SKM-1 treated with dmso at 0.1 percent for 144 hours (cell line): ENCODE data around the gene TMEM191B.
"Not testable (repeated sequence)": the region's sequence is repeated elsewhere in the genome, so short reads cannot be mapped to it uniquely, and the experiment has no call there.

Source experiments
- DNase-seq: peaks from one replicate; lab custom pipeline; 2025; ENCODE audit not compliant: unreplicated experiment; lab: John Stamatoyannopoulos, UW

TMEM191B gene

DNA sequence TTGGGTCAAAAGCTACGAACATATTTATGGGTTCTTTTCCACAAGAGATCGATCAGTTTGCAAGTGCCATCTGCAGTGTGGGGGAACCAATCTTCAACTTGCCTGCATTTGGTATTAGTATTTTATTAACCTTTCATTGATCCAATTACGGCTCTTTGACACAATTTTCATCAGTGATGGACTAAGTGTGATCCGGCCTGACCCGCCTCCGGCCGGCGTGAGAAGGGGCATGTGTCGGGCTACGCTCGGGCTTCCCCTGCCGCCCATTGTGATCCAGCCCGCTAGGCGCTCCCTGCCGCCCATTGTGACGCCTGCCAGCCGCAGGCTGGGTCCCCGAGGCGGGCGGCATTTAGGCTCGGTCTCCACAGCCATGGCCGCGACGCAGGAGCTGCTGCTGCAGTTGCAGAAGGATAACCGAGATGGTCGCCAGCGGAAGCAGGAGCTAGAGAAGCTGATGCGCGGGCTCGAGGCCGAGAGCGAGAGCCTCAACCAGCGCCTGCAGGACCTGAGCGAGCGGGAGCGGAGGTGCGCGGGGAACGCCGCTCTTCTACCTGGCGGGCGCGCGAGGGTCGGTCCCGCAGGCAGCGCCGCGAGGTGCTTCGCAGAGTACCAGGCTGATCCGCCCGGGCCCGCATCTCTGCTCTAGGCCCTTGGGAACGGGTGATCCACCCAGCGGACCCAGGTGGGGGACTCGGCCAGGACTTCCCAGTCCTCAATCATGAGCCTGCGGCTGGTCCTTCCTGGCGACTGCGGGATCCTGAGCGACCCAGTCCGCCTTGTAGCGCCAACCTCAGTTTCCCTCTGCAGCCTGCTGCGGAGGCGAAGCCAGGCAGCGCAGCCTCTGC is at the start of gene TMEM191B:
Gene TMEM191B, plus strand, starts transcription at position 51 of the 845 bp plus-strand sequence. Its CDS starts 179 bp downstream, at position 230.
- not testable (repeated sequence) for DNase-seq

DNA sequence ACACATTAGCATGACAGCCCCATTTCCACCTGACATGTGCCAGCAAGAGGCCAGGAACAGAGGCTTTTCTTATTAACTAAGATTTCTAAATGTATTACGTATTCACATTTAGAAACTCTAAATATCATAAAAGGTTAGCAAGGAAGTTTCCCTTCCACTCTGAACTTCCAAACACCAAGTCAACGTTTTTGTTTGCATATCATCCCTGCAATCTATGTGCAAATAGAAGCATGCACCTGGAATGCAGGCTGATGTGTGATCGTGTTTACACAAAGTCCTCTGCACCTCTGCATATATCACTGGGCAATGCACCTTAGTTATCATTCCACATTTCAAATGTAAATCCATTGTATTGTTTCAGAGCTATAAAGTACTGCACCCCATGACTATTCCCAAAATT is 31.4 kb upstream of the TMEM191B start:
- not testable (repeated sequence) for DNase-seq

DNA sequence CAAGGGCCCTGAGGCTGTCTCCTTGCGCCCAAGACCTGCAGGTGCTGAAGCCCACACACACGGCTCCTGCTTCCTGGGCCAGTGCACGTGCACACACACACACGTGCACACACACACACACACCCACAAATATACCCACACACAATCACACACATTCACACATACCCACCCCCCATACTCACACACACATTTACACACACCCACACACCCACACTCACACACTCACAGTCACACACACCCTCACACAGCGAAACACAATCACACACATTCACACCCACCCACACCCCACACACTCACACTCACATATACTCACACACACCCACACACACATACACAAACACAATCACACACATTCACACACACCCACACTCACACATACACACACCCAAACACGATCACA is 16.3 kb upstream of the TMEM191B start:
- DNase-seq: not testable (repeated sequence)

DNA sequence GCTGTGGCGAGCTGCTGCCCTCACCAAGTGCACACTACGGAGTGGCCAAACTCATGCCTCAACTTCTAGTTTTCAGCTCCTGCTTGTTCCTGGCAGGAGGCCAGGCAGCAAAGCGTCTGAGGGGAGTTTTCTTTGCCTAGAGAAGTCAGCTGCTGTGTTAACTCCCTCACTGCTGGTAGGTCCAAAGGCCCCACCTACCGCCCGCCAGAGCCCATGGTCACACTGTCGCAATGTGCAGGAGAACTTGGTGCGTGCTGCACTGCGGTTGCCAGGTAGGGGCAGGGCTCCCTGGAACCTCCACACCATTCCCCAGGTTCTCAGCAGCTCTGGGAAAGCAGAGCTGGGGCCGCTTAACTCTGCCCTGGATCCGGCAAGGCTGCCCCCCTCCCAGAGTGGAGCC is 15.2 kb upstream of the TMEM191B start:
- DNase-seq: not testable (repeated sequence)

DNA sequence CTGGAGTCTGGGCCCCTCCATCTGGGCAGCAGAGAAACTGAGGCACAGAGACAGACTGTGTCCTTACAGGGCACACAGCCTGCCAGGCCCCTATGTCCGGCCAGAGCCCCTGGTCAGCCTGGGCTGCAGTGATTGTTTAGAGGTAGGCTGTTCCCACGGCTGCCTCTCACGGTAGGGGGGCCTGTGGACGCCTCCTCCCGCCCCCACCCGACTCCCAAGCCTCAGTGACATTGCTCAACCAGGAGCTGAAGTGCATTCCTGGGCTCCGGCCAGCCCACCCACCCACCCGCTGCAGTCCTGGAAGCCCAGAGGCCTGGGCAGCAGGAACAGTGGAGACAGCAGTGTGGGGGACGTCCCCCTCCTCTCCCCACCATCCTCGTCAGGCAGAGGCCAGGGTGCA is 14.1 kb upstream of the TMEM191B start:
- not testable (repeated sequence) for DNase-seq

DNA sequence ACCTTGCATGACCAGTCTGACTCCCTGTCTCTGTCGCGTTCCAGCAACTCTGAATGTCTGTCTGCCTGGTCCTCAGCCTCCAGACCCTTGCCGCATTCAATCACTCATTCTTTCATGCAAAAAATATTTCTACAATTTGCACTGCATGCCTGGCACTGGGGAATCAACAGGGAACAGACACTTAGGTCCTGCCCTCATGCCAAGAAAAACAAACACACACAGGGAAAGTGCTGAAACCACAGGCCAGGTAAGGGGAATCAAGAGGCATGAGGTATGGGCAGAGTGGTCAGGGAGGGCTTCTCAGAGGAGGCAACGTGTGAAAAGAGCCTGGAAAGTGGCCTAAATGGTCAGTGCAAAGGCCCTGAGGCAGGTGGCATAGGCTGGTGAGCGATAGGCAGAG is 9.5 kb upstream of the TMEM191B start, which contains the start of gene GGTLC3:
Gene GGTLC3, minus strand, starts transcription at position 101 of the 400 bp plus-strand sequence. CDS start 264 bp downstream, outside the sequence.
- DNase-seq: not testable (repeated sequence)

DNA sequence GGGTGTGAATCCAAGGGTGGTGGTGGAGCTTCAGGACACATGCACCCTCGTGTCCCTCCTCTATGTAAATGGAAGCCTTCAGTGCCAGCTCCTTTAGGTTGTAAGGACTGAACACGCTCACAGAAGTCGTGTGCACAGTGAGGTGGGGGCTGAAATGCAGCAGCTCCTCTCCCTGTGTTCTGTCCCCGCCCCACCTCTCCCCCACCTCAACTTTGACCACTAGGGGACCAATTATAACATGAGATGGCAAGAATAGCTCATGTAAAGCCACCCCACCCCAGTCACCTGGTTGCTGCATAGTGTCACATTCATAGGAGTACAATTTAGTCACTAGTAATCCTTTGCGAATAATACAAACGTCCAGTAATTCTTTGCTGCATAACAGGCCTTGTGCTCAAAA is 4.8 kb upstream of the TMEM191B start:
- DNase-seq: not testable (repeated sequence)

DNA sequence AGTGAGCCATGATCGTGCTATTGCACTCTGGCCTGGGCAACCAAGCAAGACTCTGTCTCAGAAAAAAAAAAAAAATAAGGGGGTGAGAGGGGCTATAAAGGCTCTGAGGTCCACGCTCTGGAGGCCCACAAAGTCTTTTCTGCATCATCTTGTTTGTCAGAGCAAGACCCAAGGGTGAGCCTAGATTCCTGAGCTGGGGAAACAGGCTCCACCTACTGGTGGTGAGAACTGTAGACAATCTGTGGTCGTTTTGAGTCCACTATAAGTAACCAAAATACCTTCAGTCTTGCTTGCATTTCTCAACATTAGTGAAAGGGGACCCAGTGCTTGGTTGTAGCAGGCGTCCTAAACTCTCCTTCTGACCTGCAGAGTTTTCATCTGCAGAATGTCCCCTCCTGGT is 4.3 kb upstream of the TMEM191B start:
- not testable (repeated sequence) for DNase-seq

DNA sequence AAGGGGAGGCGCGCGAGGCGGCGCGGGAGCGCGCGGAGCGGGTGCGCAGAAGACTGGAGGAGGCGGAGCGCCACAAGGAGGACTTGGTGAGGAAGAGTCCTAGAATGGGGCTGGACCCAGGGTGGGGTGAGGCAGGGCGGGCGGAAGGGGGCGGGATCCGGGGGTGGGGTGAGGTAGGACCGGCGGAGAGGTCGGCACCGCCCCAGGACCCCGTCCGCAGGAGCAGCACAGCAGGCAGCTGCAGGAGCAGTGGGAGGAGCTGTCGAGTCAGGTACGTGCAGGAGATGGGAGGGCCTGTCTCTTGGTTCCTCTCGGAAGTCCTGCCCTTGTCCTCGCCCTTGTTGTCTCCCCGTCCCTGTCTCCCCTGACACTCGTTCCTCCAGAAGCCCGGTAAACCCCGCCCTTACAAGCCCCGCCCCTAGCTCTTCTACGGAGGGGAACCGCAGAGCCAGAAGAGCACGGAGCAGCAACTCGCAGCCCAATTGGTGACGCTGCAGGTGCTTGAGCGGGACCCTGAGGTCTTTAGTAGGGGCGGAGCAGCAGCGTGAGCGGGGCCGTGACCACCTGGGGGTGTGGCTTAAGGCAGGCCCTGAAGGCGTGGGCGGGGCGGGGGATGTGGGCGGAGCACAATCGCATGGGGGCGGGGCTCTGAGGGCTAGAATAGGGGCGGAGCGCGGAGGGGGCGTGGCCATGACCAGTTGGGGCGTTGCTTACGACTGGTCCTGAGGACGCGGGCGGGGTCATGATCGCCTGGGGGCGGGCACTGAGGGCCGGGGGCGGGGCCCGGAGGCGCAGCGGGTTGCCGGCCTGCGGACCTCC is 1.2 kb downstream of the TMEM191B start:
- not testable (repeated sequence) for DNase-seq

DNA sequence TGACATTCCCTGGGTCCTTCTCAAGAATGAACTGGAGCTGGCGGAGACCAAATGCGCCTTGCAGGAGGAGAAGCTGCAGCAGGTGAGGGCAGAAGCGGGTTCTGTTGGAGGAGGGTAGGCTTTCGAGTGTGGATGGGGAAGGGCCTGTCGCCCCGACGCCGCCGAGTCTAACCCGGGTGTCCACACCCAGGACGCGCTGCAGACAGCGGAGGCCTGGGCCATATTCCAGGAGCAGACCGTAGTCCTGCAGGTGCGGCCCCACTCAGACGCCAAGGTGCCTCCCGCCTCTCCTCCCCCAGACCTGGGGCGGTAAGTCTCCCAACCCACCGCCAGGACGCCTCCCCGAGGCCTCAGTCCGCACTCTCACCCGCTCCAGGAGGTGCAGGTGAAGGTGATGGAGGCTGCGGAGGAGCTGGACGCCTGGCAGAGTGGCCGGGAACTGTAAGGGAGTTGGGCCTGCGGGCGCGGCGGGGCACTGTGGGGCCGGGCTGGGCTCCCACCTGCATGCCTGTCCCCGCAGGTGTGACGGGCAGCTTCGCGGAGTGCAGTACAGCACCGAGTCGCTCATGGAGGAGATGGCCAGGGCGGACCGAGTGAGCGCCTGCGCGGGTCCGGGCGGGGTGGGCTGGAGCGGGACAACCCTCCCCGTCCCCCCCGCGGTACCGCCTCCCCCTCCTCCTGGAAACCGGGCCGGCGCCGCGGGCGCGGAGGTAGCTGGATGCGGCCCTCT is 2.0 kb downstream of the TMEM191B start:
- DNase-seq: not testable (repeated sequence)

DNA sequence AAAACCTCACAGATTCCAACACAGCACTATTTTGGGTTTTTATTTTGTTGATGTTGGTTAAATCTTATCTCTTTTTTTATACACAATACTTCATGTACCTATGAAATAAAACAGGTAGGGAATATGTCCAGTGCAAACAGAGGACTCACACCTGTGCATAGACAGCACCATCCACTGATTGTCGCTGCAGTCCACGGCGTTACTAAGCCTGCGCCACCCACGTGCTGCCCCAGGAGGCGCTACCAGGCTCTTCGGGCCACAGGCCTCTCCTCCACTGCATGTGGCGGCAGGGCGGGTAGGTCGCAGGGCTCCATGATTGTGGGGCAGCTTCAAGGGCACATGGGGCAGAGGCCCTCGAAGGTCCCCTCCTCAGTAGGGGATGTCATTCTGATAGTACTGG is 6.0 kb downstream of the TMEM191B start:
- not testable (repeated sequence) for DNase-seq

DNA sequence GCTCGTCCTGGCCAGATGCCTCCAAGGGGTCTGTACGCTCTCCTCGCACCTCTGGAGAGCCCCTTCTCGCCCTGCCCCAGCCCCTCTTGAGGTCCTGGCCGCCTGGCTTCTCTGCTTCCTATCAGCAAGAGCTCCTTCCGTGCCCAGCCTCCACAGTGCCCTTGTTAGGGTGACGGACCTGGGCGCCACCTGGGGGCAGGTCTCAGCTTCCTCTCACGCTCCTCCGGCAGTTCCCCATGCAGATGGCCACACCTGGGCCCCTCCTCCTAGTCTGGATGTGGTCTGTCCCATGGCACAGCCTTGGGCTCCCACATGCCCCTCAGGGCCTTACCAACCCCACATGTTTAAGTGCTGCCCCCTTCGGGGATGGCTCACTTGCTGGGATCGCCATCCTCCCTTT is 6.7 kb downstream of the TMEM191B start:
- DNase-seq: not testable (repeated sequence)

DNA sequence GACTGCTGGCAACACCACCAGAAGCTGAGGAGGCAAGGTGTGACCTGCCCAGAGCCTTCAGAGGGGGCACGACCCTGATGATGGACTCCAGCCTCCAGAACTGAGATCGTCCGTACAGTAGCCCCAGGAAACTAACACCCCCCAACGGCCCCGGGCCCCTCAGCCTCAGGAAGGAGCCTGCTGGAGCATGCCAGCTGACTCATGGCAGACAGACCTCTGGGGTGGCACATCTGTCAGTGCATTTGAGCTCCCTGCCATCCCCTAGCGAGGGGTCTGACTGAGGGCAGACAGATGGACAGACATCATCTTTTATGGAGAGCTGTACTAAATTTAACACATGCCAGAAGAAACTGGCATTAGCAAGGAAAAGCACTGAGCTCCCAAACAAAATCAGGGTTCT is 12.4 kb downstream of the TMEM191B start:
- not testable (repeated sequence) for DNase-seq

DNA sequence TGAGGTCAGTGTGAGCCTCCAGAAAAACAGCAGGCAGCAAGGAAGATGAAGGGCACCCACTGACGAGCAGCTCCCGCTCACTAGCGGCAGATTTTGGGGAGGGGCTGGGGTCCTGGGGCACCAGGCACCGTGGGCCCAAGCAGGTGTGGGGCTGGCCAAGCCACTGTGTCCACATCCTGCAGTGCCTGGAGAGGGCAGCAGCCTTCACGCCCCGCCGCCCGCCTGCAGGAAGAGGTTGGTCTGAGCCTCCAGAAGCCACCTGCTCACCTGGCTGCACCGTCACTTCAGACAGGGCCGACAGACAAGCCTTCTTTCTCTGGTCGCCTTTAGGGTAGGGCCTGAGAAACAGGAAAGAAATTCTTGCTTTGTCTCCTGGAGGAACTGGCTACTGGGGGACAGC is 15.8 kb downstream of the TMEM191B start:
- DNase-seq: not testable (repeated sequence)

DNA sequence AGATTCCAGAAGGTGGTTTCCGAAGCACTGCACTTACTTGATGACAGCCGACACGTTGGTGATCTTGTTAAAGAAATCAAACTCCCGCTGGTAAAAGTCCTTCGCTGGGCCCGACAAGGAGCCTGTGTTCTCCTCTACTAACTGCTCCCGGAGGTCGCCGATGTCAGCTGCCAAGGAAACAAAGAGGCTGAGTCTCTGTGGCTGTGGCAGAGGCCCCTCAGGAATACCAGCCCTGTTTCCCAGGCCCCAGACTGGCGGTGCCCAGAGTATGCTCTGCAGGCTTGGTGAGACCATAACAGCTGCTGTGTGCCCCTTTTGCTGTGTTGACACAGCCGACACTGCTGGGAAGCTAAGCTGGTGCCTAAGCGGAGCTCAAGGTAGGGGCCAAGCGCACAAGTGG is 17.0 kb downstream of the TMEM191B start:
- DNase-seq: not testable (repeated sequence)

DNA sequence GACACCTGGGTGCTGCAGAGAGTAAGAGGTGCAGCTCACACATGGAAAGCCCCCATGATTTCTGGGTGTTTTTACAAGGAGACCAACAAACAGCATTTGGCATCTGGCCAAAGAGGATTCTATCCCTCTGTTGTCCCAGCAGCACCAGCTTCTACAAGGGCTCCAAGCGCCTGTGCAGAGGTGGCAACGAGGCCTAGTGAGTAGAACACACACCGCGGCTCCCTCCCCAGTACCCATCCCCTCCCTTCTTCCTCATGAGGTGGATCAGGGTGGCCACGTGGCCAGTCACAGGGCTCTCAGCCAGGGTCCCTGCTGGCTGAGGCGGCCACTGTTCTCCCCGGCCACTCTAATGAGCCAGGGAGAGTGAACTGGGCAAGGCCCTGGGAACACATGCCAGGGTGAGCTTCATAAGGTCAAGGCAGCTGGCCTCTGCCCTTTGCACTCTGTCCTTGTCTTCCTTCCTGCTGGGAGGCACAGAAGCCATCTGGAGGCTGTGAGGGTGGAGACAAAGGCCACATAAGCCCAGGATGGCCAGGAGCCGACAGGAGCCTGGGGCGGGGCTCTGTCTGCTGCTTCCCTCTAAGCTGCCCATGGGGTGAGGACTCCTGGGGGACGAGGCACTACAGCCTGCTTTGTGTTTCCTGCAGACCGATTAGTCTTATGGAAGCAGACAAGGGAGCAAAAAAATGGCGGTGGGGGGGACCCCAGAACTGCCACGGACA is 22.0 kb downstream of the TMEM191B start:
- DNase-seq: not testable (repeated sequence)

DNA sequence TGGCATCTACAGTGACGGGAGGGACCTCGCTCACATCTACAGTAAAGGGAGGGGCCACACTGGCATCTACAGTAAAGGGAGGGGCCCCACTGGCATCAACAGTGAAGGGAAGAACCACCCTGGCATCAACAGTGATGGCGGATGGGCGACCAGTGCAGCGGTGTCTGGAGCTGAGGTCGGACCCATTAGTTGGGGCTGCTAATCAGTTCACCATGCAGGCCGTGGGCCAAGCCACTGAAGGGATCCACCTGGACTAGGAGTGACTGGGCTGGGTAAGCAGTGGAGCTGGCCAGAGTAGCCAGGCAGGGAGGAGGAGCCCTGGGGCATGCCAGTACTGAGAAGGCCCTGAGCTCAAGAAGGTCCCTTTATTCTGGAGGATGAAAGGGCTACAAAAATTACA is 23.4 kb downstream of the TMEM191B start:
- DNase-seq: not testable (repeated sequence)

DNA sequence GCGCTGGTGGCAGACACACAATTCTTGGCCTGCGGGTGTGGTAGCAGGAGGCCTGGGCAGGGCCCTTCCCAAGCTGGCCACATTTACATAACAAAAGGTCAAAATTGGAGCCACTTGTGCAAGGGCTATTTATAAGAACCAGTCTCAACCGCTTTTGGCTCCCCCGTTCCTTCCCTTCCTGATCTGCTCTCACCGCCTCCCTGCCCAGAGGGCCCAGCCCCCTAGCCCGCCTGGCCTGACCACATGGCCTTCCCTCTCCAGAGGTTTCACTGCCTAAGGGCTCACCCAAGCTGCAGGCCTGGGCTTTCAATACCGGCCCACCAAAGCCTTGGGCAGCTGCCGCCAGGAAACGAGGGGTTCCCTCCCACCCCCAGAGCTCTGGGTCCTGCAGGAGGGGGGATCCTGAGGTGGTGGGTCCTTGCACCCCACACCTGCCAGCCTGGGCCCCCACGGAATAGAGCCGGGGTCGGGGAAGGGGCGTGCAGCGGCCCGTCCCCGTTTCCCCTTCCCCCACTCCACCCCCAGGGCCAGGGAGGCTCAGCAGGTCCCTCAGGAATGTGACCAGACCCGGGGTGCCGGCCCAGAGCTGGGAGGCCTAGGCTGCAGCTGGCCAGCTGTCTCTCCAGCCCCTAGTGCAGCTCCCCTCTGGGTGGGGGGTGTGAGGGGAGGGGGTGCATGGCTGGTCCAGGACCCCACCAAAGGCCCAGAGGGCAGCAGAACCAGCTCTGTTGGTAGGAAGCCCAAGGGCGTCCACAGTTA is 25.4 kb downstream of the TMEM191B start:
- not testable (repeated sequence) for DNase-seq
